WTC11 (cell line): ENCODE data around the gene TNC. TPM values are rescaled to one million over a fixed set of nuclear protein-coding genes. Genes with fewer than 3 reads are reported as not detected.

Source experiments
- ATAC-seq: fragments of 200-7000 bp; cut with Tn5 transposase; 2 replicates; pipeline ENCODE4 v1.10.0; 2021; ENCODE audit warnings: mild to moderate bottlenecking, moderate library complexity
- CTCF ChIA-PET: fragments of 300-600 bp; sonication (Branson Sonifier 250); formaldehyde crosslinking; loops from one replicate; lab custom pipeline; 2021; ENCODE audit warnings: antibody characterized with exemption; lab: Charles Lee
- POLR2A ChIA-PET: fragments of 350-600 bp; sonication (Branson Sonifier 250); formaldehyde crosslinking; loops from one replicate; lab custom pipeline; 2021; ENCODE audit warnings: antibody characterized with exemption; lab: Charles Lee
- DNase-seq: peaks from one replicate; pipeline ENCODE4 v3.0.0; 2021; ENCODE audit warnings: low spot score
- H3K27ac Mint-ChIP-seq: 2 replicates; pipeline ENCODE4 v1.8.0; 2021; ENCODE audit warnings: mixed read lengths
- H3K27me3 Mint-ChIP-seq: 2 replicates; pipeline ENCODE4 v1.8.0; 2021; ENCODE audit warnings: low read depth, mild to moderate bottlenecking, moderate library complexity, mixed read lengths
- H3K36me3 Mint-ChIP-seq: 2 replicates; pipeline ENCODE4 v1.8.0; 2021; ENCODE audit warnings: mixed read lengths
- H3K4me1 Mint-ChIP-seq: 2 replicates; pipeline ENCODE4 v1.8.0; 2022; ENCODE audit warnings: mixed read lengths
- H3K4me3 Mint-ChIP-seq: 2 replicates; pipeline ENCODE4 v1.8.0; 2021; ENCODE audit warnings: mild to moderate bottlenecking, moderate library complexity, mixed read lengths
- H3K9me3 Mint-ChIP-seq: 2 replicates; pipeline ENCODE4 v1.8.0; 2021; ENCODE audit warnings: mixed read lengths
- ATF2 ChIP-seq: sonication (generic); formaldehyde crosslinking; IDR thresholded peaks from 2 replicates; pipeline ENCODE4 v1.8.1; 2022; ENCODE audit warnings: low read depth, missing genetic modification reagents, borderline replicate concordance
- E2F5 ChIP-seq: sonication (generic); formaldehyde crosslinking; IDR thresholded peaks from 2 replicates; pipeline ENCODE4 v1.8.1; 2022; ENCODE audit warnings: mild to moderate bottlenecking, moderate library complexity, missing genetic modification reagents
- EMX1 ChIP-seq: fragments of 250-450 bp; sonication (Bioruptor Pico); IDR thresholded peaks from 2 replicates; pipeline ENCODE4 v1.8.0; 2021; ENCODE audit warnings: mild to moderate bottlenecking
- ESRRA ChIP-seq: sonication (generic); formaldehyde crosslinking; IDR thresholded peaks from 2 replicates; pipeline ENCODE4 v1.8.1; 2022; ENCODE audit warnings: mild to moderate bottlenecking, missing genetic modification reagents, borderline replicate concordance
- FOXJ3 ChIP-seq: sonication (generic); formaldehyde crosslinking; IDR thresholded peaks from 2 replicates; pipeline ENCODE4 v1.9.0; 2021; ENCODE audit warnings: missing genetic modification reagents, mild to moderate bottlenecking, borderline replicate concordance
- GABPB1 ChIP-seq: sonication (generic); formaldehyde crosslinking; IDR thresholded peaks from 2 replicates; pipeline ENCODE4 v1.8.1; 2023; ENCODE audit warnings: mild to moderate bottlenecking, missing genetic modification reagents
- GRHL2 ChIP-seq: fragments of 250-450 bp; sonication (Bioruptor Pico); IDR thresholded peaks from 2 replicates; pipeline ENCODE4 v1.8.0; 2022; ENCODE audit warnings: mild to moderate bottlenecking, moderate library complexity; ENCODE audit not compliant: insufficient replicate concordance, severe bottlenecking
- HMGXB4 ChIP-seq: sonication (generic); formaldehyde crosslinking; IDR thresholded peaks from 2 replicates; pipeline ENCODE4 v1.8.1; 2023; ENCODE audit warnings: mild to moderate bottlenecking, moderate library complexity, missing genetic modification reagents
- NFE2L1 ChIP-seq: sonication (generic); formaldehyde crosslinking; IDR thresholded peaks from 2 replicates; pipeline ENCODE4 v1.8.1; 2023; ENCODE audit warnings: missing genetic modification reagents
- NR3C1 ChIP-seq: sonication (generic); formaldehyde crosslinking; conservative IDR thresholded peaks from 2 replicates; pipeline ENCODE4 v1.8.1; 2023; ENCODE audit warnings: low read depth, mild to moderate bottlenecking, missing genetic modification reagents
- OVOL2 ChIP-seq: fragments of 250-450 bp; sonication (Bioruptor Pico); IDR thresholded peaks from 2 replicates; pipeline ENCODE4 v1.9.0; 2021; ENCODE audit warnings: mild to moderate bottlenecking, borderline replicate concordance
- TEAD4 ChIP-seq: sonication (generic); formaldehyde crosslinking; IDR thresholded peaks from 2 replicates; pipeline ENCODE4 v1.8.0; 2022; ENCODE audit warnings: mild to moderate bottlenecking, missing genetic modification reagents
- total RNA-seq: library from RNA; stranded (reverse); gene quantifications from 3 replicates; pipeline ENCODE4 v1.2.3, GENCODE V29; 2021
- TF ChIP-seq, protein P1 (sequence below): sonication (generic); formaldehyde crosslinking; IDR thresholded peaks from 2 replicates; pipeline ENCODE4 v1.8.1; 2023; ENCODE audit warnings: mild to moderate bottlenecking, missing genetic modification reagents, borderline replicate concordance
- TF ChIP-seq, protein P2 (sequence below): fragments of 250-450 bp; sonication (Bioruptor Pico); IDR thresholded peaks from 2 replicates; pipeline ENCODE4 v1.8.0; 2021; ENCODE audit warnings: mild to moderate bottlenecking
- TF ChIP-seq, protein P3 (sequence below): sonication (generic); formaldehyde crosslinking; IDR thresholded peaks from 2 replicates; pipeline ENCODE4 v1.8.1; 2023; ENCODE audit warnings: mild to moderate bottlenecking, missing genetic modification reagents
- TF ChIP-seq, protein P4 (sequence below): sonication (generic); formaldehyde crosslinking; conservative IDR thresholded peaks from 2 replicates; pipeline ENCODE4 v1.8.1; 2022; ENCODE audit warnings: mild to moderate bottlenecking, missing genetic modification reagents

Gene TNC
- total RNA-seq, 1 experiment from 2014 or later, result 4.5 TPM

DNA sequence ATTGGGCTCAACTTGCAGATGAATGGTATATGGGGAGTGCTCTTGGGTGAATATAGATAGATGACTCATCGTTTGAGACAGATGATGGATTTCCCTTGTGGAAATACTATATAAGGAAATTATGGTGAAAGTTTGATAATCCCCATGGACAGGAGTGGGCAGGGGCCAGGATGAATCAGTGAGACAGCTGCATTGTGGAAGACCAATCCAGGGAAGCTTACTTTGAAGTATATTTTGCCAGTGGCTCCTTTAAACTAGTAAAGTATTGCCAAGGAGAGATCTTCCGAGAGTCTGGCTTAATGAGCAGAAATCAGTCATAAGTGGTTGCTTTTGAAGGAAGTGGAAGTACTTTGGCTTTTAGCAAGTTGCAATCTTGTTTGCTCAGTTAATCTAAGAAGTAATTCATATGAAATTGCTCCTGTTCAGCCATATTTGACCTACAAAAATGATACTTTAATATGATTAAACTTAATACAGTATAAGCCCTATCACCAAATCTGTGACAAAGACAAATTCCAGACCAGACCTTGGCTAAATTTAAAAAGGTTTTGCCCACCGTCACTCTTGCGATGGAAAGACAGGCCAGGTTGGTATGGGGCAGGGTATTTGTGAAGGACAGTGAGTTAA lies 9.3 kb upstream of the TNC start (continued):
- TF ChIP-seq, protein P1, sequence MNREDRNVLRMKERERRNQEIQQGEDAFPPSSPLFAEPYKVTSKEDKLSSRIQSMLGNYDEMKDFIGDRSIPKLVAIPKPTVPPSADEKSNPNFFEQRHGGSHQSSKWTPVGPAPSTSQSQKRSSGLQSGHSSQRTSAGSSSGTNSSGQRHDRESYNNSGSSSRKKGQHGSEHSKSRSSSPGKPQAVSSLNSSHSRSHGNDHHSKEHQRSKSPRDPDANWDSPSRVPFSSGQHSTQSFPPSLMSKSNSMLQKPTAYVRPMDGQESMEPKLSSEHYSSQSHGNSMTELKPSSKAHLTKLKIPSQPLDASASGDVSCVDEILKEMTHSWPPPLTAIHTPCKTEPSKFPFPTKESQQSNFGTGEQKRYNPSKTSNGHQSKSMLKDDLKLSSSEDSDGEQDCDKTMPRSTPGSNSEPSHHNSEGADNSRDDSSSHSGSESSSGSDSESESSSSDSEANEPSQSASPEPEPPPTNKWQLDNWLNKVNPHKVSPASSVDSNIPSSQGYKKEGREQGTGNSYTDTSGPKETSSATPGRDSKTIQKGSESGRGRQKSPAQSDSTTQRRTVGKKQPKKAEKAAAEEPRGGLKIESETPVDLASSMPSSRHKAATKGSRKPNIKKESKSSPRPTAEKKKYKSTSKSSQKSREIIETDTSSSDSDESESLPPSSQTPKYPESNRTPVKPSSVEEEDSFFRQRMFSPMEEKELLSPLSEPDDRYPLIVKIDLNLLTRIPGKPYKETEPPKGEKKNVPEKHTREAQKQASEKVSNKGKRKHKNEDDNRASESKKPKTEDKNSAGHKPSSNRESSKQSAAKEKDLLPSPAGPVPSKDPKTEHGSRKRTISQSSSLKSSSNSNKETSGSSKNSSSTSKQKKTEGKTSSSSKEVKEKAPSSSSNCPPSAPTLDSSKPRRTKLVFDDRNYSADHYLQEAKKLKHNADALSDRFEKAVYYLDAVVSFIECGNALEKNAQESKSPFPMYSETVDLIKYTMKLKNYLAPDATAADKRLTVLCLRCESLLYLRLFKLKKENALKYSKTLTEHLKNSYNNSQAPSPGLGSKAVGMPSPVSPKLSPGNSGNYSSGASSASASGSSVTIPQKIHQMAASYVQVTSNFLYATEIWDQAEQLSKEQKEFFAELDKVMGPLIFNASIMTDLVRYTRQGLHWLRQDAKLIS (CRISPR knock-in tag), result no peak
- TF ChIP-seq FOXJ3 (CRISPR knock-in tag) (no peak), NFE2L1 (CRISPR knock-in tag) (no peak), TEAD4 (CRISPR knock-in tag) (no peak), ESRRA (CRISPR knock-in tag) (no peak), E2F5 (no peak)
- TF ChIP-seq, protein P2, sequence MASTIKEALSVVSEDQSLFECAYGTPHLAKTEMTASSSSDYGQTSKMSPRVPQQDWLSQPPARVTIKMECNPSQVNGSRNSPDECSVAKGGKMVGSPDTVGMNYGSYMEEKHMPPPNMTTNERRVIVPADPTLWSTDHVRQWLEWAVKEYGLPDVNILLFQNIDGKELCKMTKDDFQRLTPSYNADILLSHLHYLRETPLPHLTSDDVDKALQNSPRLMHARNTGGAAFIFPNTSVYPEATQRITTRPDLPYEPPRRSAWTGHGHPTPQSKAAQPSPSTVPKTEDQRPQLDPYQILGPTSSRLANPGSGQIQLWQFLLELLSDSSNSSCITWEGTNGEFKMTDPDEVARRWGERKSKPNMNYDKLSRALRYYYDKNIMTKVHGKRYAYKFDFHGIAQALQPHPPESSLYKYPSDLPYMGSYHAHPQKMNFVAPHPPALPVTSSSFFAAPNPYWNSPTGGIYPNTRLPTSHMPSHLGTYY (CRISPR knock-in tag), result no peak

GRCh38 chr9:115126404-115126803 lies 8.4 kb upstream of the TNC start:
- POLR2A ChIA-PET, result no interaction called here
- H3K27me3 Mint-ChIP-seq, result peaks cover 22% of the 10 kb centered on the region
- peaks cover 9% of the 10 kb centered on the region for H3K9me3 Mint-ChIP-seq
- H3K27ac Mint-ChIP-seq, result no peak overlapping the region
- H3K4me3 Mint-ChIP-seq, result no peak overlapping the region
- CTCF ChIA-PET, result no interaction called here
- H3K36me3 Mint-ChIP-seq, result peaks cover 7% of the 10 kb centered on the region
- ATAC-seq (no peak), DNase-seq (no peak)
- TF ChIP-seq NFE2L1 (CRISPR knock-in tag) (no peak), EMX1 (CRISPR knock-in tag) (no peak), GRHL2 (CRISPR knock-in tag) (no peak), GABPB1 (no peak), OVOL2 (CRISPR knock-in tag) (no peak)
- TF ChIP-seq, protein P3, sequence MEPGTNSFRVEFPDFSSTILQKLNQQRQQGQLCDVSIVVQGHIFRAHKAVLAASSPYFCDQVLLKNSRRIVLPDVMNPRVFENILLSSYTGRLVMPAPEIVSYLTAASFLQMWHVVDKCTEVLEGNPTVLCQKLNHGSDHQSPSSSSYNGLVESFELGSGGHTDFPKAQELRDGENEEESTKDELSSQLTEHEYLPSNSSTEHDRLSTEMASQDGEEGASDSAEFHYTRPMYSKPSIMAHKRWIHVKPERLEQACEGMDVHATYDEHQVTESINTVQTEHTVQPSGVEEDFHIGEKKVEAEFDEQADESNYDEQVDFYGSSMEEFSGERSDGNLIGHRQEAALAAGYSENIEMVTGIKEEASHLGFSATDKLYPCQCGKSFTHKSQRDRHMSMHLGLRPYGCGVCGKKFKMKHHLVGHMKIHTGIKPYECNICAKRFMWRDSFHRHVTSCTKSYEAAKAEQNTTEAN (CRISPR knock-in tag), result no peak
- TF ChIP-seq, protein P2 (CRISPR knock-in tag), result no peak
- H3K4me1 Mint-ChIP-seq, result peaks cover 8% of the 10 kb centered on the region

DNA sequence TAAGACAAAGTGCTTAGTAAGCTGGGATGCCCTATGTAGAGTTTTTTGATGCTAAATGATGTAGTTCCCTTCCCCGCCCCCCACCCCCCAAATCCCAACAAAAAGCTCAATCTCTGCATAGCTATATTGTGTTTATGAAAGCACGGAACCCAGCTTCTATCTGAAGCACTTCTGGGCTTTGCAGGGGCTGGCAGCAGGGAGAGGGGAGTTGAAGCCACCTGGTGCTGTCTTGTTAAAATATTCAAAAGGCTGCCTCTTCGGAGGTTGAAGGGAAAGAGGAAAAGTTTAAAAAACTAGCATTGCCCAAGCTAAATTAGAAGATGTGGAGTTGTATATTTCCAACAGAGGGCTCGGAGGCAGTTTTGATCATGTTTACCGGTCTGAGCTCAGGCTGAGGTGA lies 5.0 kb upstream of the TNC start:
- ATAC-seq, result no peak
- no peak overlapping the region for H3K27ac Mint-ChIP-seq
- no peak for DNase-seq
- H3K36me3 Mint-ChIP-seq, result peaks cover 7% of the 10 kb centered on the region
- H3K4me3 Mint-ChIP-seq, result no peak overlapping the region
- H3K9me3 Mint-ChIP-seq, result peaks cover 9% of the 10 kb centered on the region
- POLR2A ChIA-PET, result no interaction called here
- H3K27me3 Mint-ChIP-seq, result peaks cover 52% of the 10 kb centered on the region
- CTCF ChIA-PET, result no interaction called here
- H3K4me1 Mint-ChIP-seq, result peaks cover 14% of the 10 kb centered on the region
- TF ChIP-seq HMGXB4 (CRISPR knock-in tag) (no peak), ATF2 (CRISPR knock-in tag) (no peak), NR3C1 (CRISPR knock-in tag) (no peak)
- TF ChIP-seq, protein P4, sequence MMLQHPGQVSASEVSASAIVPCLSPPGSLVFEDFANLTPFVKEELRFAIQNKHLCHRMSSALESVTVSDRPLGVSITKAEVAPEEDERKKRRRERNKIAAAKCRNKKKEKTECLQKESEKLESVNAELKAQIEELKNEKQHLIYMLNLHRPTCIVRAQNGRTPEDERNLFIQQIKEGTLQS (CRISPR knock-in tag), result no peak
